ENCODE data around the gene VRK1.

Gene VRK1

GRCh38 chr14:96792003-96792402, 5.2 kb upstream of the VRK1 start:
- DNase-seq: no peak

GRCh38 chr14:96792591-96792990, 4.6 kb upstream of the VRK1 start:
- DNase-seq: no peak

GRCh38 chr14:96793547-96793946, 3.6 kb upstream of the VRK1 start:
- DNase-seq: no peak

DNA sequence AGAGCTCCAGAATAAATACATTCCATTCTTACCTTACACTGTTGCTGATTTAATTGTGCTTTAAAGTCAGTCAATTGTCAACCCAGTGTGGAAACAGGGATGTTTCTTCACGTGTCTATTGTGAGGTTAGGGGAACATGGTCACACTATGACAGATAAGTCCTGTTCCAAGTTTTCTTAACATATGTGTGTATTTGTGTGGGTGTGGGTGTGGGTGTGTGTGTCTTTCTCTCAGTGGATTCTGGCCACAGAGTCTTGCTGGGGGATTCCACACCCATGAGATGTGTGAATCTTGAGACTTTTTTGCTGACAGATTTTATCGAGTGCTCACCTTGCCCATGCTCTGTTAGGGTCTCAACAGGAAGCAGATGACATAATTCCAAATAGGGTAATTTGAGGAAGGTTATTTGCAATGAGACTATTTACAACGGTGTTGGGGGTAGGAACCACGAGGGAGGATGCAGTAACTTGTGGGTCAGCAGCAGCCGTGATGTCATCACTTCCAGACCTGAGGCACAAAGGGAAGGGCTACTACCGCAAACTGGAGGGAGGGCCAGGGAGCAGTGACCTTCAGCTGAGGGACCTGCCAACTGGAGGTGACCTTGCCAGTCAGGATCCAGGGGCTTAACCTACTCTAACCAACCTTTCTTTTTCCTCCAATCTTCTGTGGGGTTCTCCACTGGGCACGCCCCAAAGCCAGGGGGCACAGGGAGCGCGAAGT, 1.9 kb upstream of the VRK1 start:
- no peak for DNase-seq

GRCh38 chr14:96797582-96798349, 584 bp downstream of the VRK1 start:
- DNase-seq: peak in 1 of 2 experiments; percentile 25

DNA sequence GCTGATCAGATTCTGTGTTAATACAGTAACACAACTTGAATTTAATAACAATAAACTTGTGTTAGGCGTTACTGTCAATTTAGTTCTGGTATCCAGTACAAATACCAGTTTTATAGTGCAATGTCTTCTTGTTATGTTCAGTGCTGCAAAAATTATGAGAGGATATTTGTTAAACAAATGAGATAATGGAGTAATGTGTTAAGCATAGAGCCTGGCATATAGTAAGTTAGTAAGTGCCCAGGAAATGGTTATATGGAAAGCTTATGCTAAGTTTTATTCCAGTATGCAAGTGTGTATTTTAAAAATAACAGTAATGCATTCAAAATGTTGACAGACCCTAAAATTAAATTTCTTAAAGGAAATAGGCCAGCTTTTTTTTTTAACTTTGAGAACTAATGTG, 1.8 kb downstream of the VRK1 start:
- no peak for DNase-seq

DNA sequence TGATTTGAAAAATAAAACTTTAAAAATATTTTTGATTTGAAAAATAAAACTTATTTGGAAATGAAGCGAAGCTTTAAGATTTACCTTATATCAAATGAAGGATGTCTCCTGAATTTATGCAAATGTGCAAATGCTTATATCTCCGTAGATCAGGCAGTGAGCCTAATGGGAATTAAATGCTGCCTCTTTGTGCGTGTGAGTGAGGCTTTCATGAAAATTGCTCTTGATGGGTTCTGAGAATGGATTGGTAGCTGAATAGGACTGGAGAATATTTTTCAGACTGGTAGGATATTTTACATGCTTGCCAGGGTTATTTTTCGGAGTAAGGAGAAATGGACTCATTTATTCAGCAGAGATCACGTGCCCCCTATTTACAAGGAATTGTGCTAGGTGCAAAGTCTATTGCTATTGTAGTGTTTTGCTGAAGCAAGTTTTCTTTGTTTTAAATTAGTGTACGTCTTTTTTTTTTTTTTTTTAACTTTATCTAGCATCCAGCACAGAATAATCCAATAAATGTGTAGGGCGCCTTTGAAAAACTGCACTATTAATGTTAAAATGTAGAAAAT, 2.4 kb downstream of the VRK1 start:
- no peak for DNase-seq

GRCh38 chr14:96801931-96802330, 4.7 kb downstream of the VRK1 start:
- no peak for DNase-seq

DNA sequence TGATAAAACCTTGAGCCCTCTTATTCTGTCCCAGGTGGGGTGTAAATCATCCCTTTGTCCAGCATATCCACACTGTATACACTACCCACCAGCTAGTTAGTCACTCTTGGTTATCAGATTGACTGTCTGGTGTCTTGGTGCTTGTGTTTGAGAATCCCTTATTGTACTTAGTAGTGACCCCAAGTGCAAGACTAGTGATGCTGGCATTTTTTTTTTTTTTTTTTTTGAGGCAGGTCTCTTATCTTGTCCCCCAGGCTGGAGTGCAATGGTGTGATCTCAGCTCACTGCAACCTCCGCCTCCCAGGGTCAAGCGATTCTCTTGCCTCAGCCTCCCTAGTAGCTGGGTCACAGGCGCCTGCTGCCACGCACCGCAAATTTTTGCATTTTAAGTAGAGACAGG, 5.8 kb downstream of the VRK1 start:
- DNase-seq: no peak

- DNase-seq: no peak
Observed at GRCh38 chr14:96803958-96804357, 6.8 kb downstream of the VRK1 start.

DNA sequence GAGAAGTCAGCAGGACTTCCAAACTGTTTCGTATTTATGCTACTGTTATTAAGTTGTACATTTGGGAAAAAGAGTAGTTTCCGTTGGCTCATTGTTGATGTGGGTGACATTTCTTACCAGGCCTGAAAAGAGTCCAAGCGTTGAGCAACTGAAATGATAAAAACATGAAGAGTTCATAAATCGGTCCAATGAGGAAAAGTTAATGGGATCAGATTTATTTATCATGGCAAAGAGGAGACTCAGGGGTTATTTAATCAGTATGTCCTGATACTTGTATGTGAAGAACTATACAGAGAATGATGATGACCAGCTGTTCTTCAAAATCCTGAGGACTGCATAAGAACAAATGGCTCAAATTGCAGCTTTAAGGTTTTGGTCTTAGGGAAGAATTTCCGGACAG, 7.7 kb downstream of the VRK1 start:
- no peak for DNase-seq

- peak in 1 of 2 experiments; percentile 36 for DNase-seq
Observed at GRCh38 chr14:96805956-96806355, 8.8 kb downstream of the VRK1 start.

- DNase-seq: no peak
Observed at GRCh38 chr14:96806836-96807235, 9.7 kb downstream of the VRK1 start.

DNA sequence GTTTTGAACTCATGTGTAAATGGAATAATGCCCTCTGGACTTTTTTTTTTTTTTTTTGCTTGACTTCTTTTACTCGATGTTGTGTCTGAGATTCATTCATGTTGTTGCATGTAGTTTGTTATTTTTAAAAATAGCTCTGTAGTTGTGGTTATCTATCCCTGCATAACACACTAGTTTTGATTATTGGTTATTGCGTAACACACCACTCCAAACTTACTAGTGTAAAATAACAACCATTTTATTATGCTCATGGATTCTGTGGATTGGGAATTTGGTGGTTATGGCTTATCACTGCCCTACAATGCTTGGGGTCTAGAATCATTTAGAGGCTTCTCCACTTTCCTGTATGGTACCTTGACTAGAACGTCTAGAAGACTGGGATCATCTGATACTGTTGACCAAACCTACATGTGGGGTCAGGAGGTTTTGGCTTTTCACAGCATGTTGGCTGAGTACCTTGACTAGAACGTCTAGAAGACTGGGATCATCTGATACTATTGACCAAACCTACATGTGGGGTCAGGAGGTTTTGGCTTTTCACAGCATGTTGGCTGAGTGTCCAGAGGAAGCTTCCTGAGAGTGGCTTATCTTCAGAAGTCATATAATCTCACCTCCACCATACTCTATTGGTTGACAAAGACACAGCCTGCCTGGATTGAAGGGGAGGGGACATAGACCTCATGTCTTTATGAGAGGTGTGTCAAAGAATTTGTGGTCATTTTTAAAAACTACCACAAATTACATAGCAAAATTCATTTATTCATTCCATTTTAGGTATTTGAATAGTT, 11.6 kb downstream of the VRK1 start:
- no peak for DNase-seq

GRCh38 chr14:96811265-96811664, 14.1 kb downstream of the VRK1 start:
- DNase-seq: no peak

GRCh38 chr14:96811985-96812667, 14.9 kb downstream of the VRK1 start:
- no peak for DNase-seq

- DNase-seq: no peak
Observed at GRCh38 chr14:96816281-96816680, 19.1 kb downstream of the VRK1 start.

DNA sequence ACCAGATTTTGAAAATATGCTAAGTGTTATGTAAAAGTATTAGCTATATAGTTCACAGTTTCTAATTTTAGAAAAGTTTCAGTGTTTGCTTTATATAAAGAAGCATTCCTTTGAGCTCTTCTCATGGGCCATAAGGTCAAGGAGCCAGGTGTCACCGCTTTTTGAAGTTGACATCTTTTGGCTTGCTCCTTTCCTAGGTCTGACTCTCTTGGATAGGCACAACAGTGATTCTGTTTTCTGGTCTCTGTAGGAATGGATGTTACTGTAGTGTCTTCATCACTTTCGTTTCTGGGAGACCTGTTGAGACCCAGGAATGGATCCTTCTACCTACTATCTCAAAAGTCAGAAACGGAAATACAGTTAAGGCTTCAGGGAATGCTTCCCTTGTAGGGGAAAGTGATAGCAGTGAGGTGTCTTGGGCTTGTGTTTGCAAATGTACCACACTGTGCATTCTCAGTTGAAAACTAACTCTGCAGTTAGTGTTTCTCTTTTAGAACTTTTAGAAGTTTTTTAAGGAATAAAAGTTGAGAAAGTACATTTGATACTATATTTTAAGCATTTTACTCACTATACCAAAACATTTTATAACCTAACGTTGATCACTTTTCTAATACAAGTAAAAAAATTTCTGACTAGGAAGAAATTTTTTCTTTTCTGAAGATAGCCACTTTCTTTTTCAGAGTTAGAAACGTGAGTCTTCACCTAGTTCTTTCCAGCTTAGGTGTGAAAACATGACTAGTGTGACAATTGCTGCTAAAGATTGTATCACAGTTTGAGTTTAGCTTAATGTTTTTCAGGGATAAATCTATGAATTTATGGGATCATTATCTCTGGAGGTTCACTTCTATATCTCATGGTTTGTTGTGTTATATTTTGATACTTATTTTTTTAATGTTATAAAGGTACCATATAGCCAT, 20.8 kb downstream of the VRK1 start:
- no peak for DNase-seq

DNA sequence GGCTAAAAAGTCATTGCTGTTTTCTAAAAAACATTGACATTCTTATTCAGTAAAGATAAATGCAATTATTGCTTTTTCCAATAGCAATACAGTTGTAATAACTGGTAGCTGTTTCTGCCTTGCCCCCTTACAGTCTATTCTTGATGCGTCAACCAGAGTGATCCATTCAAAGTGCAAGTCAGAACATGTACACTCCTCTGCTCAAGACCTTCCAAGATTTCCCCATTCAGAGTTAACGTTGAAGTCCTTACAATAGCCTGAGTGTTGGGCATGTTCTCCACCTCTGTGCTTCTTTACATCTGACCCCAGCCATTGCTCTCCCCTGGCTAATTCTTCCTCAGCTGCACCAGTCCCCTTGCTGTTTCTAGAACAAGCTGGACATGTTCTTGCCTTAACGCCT, 24.3 kb downstream of the VRK1 start:
- no peak for DNase-seq

GRCh38 chr14:96823652-96824051, 26.5 kb downstream of the VRK1 start:
- no peak for DNase-seq

DNA sequence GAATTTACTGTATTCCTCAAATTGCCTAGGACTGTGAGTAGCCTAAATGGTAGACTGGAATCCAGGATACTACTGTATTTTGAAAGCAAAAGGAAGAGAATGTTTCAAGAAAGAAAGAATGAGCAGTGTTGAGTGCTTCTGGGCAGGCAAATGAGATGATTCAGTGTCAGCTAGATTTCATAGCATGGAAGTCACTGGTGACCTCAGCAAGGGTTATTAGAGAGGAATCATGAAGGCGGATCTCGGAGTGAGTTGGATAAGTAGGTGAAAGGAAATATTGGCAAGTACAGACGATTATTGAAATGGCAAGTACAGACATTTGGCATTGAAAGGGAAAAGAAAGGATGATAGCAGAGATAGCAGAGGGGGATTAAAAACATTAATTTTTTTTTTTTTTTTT, 27.1 kb downstream of the VRK1 start:
- no peak for DNase-seq

GRCh38 chr14:96826818-96827217, 29.6 kb downstream of the VRK1 start:
- DNase-seq: no peak

All from NCI-H2081 (cell line).